Stomach (tissue), 4 donors: ENCODE measurements around the gene KCNIP2.

Experiments
- CTCF ChIP-seq, 7 experiments: fragments of 450-650 bp in 4 of 7; fragments of 200-600 bp in 3 of 7; sonication (generic) in 3 of 7; IDR thresholded peaks; one replicate each; pipeline ENCODE4 v1.5.1; 2016 to 2019; ENCODE audit warnings: antibody characterized with exemption in 7 of 7, control low read depth in 2 of 7, mild to moderate bottlenecking in 1 of 7
- POLR2A ChIP-seq, 4 donors: fragments of 450-650 bp; IDR thresholded peaks; one replicate each; pipeline ENCODE4 v1.6.1; 2016; ENCODE audit warnings: antibody characterized with exemption in 4 of 4, control low read depth in 2 of 4, mild to moderate bottlenecking in 1 of 4, moderate library complexity in 1 of 4
- POLR2AphosphoS5 ChIP-seq, 3 donors: sonication (generic); formaldehyde crosslinking; IDR thresholded peaks; one replicate each; pipeline ENCODE4 v1.6.1; 2016; ENCODE audit warnings: antibody characterized with exemption in 3 of 3

DNA sequence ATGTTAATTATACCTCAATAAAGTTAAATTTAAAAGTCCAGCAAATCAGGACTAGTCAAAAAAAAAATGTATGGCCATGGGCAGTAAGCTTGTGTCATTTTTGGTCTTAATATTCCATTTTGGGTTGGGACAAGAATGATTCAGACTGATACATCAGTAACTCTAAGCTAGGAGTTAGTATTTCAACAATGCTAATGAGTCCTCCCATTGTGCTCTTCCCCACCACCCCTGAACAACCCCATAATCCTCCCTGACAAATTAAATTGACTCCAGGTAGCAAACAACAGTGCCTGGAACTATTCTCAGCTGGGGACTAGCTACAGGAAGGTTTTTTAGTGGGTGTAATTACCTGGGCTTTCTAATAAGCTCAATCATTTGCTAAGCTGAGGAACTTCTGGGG lies 30.7 kb upstream of the KCNIP2 start:
- TF ChIP-seq CTCF (IDR thresholded peaks at IDR 0.05), result no peak
- no peak for TF ChIP-seq POLR2A (IDR thresholded peaks at IDR 0.05)
- no peak for TF ChIP-seq POLR2AphosphoS5 (IDR thresholded peaks at IDR 0.05)
